D721Med (cell line): ENCODE measurements around the gene USP3.
A peak's percentile ranks its signal among the peaks of the same experiment; 100 is the strongest.

Experiments
- DNase-seq: peaks from one replicate; pipeline ENCODE4 v3.0.0; 2011; ENCODE audit warnings: low spot score; ENCODE audit not compliant: insufficient read length
- FAIRE-seq: peaks from 2 replicates; lab custom pipeline; 2011; peaks lifted over from hg19 to GRCh38; lab: Jason Lieb, UNC
- TF ChIP-seq, protein P1 (sequence below): IDR thresholded peaks from 2 replicates; pipeline ENCODE4 v1.5.1; 2012; ENCODE audit warnings: mild to moderate bottlenecking, control low read depth; ENCODE audit not compliant: insufficient read depth; ENCODE audit errors: missing control alignments

USP3 gene

DNA sequence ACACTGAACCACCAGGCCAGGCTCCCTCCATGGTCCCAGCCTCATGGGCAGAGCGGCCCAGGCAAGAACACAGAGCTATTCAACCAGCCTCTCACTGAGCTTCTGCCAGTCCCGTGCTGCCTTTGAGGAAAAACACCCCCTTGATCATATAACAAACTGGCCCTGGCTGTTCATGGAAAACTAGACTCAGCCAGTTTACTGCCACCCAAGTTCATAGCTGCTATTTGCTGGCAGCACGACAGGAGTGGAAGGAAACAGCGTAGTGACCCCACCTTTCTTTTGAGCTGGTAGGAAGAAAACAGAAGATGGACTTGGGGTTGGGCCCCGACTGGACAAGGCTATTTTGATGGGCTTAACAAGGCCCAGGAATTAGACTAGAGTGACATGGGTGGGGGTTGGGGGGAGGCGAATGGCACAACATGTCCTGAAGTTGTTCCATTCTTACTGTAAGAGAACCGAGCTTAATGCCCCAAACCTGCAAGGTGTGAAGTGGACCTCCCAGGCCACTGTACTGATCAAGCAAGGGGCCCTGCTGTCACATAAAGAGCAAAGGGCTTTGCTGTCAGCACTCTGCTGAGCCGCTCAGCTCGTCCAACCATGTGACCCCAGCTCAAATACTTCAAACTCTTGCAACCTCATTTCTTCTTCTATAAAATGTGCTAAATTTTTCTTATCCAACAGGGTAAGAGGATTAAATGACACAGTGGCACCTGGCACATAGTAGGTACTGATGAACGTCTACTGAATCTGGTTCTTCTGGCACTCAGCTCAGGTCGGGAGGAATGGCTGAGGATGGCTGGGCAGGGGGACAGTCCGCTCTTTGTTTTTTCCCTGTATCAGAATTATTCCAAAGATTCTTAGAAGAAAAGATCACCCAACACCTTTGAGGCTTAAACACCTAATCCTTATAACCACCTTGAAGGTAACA is 94.3 kb downstream of the USP3 start:
- no peak for DNase-seq
- no peak for FAIRE-seq
- TF ChIP-seq, protein P1, sequence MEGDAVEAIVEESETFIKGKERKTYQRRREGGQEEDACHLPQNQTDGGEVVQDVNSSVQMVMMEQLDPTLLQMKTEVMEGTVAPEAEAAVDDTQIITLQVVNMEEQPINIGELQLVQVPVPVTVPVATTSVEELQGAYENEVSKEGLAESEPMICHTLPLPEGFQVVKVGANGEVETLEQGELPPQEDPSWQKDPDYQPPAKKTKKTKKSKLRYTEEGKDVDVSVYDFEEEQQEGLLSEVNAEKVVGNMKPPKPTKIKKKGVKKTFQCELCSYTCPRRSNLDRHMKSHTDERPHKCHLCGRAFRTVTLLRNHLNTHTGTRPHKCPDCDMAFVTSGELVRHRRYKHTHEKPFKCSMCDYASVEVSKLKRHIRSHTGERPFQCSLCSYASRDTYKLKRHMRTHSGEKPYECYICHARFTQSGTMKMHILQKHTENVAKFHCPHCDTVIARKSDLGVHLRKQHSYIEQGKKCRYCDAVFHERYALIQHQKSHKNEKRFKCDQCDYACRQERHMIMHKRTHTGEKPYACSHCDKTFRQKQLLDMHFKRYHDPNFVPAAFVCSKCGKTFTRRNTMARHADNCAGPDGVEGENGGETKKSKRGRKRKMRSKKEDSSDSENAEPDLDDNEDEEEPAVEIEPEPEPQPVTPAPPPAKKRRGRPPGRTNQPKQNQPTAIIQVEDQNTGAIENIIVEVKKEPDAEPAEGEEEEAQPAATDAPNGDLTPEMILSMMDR = no peak

DNA sequence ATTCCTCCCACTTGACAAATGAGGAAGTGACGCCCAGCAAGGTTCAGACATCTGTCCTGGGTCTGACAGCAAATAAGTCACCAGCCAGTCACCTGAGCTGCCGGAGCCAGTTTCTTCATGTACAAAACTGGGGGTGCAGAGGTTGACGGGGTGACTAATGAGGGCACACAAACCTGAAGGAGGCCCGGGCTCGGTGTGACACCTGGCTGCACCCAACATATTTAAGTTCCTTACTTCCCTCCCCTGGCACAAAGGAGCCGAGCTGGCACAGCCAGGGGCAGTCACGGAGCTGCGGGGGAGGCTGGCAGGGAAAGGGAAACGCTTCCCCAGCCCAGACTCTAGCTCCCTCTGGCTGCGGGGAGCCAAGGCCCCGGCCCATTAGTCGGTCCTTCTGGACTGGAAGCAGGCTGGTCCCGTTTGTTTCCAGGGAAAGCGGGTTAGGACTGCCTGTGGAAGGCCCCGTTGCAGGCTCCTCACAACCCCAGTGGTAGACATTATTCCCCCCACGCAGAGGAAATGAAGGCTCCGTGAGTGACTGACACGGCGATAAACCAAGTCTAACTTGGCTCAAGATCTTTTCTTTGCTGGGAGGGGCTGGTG is 95.1 kb downstream of the USP3 start:
- DNase-seq = peak; percentile 54
- TF ChIP-seq, protein P1 = peak; percentile 33
- FAIRE-seq = no peak

DNA sequence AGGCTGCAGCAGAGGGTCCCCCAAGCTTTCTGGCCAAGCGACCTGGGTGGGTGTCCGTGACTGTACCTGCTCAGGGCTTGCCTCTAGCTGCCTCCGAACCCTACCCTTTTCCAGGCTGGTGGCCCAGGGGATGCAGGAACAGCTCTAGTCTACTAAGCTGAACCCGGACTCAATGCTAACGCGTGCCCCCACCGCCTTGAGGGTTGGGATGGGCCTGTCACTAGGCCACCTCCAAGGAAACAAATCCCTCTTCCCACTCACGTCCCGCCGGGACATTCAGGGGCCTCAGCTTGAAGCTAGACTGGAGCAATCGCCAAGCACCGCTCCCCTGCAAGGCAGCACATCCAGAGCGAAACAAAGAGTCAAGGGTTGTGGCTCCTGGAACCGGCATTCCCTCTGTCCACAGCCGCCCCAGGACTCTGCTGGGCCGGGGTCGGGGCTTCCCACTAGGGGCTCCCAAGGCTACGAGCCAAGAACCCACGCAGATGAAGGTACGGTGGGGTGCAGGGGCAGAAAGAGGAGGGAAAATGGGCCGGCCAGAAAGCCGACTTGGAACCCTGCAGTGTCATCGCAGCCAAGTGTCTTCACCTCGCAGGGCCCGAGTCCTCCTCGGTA is 95.7 kb downstream of the USP3 start:
- DNase-seq (no peak), FAIRE-seq (no peak)
- TF ChIP-seq, protein P1 = no peak

DNA sequence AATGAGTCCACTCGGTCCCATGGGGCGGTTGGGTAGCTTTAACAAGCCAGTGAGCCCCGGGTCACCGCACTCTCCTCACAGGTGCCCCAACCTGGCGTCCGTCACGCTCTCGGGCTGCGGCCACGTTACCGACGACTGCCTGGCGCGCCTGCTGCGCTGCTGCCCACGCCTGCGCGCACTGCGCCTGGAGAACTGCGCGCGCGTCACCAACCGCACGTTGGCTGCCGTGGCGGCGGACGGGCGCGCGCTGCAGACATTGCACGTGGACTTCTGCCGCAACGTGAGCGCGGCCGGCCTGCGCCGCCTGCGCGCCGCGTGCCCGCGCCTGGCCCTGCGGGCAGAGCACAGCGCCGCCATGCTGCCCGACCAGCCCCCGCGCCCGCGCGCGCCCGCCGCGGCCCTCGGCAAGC is 96.2 kb downstream of the USP3 start:
- FAIRE-seq = no peak
- peak; percentile 81 for DNase-seq
- TF ChIP-seq, protein P1 = no peak

DNA sequence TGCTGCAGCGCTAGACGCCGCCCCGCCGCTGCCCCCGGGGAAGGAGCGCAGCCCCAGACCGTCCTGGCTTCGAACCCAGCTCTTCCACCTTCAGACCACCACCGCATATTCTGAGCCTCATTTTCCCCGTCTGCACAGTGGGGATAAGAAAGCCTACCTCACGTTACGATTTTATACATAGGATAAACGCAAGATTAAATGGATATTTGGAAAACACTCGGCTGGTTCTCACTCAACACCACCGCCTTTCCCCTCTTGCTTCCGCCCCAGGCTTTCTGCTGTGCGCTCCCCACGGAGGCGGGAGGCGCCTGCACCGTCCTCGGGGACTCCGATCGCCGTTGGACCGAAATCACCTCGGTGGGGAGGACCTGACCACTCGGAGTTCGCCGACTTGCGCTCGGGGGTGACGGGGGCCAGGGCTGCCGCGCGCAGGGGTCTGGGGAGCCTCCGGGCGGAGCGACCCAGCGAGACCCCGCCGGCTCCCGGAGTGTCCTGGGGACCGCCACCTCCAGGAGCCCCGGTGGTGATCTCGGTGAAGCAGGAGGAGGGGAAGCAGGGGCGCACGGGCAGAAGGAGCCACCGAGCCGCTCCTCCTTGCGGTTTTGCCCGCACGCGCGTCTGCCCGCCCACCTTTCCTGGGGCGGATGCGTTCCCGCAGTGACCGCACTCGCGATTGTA is 96.8 kb downstream of the USP3 start:
- TF ChIP-seq, protein P1 = no peak
- no peak for FAIRE-seq
- DNase-seq = no peak

DNA sequence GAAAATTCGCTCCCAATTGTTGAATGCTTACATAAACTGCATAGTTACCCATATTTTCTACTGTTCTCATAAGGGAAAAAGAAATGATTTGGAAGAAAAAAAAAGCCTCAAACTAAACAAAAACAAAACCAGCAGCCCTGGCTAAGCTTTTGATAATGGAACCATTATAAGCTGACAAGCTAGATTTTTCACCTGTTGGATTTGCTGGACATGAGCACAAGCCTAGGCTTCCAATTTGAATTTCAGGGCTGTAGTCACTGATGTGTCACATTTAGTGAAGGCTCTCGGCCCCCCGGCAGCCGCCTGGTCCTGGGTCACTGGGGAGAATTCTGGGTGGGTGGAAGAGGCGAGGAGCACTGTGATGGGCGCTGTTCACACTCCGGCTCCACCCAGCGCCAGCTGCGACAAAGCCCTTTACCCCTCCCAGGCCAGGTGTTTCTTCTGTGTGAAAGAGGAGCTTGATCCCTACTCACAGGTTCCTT is 97.4 kb downstream of the USP3 start:
- TF ChIP-seq, protein P1 = no peak
- DNase-seq (no peak), FAIRE-seq (no peak)
